Thyroid gland (tissue), 4 donors: ENCODE measurements around the gene PDLIM3.

Experiments used
- POLR2A ChIP-seq, 2 donors: fragments of 450-650 bp; IDR thresholded peaks; one replicate each; pipeline ENCODE4 v1.6.1; 2017; ENCODE audit warnings: antibody characterized with exemption in 2 of 2, mild to moderate bottlenecking in 2 of 2, moderate library complexity in 1 of 2
- TF ChIP-seq, protein P1 (sequence below), 6 experiments: fragments of 200-600 bp in 3 of 6; fragments of 450-650 bp in 3 of 6; sonication (generic) in 3 of 6; IDR thresholded peaks; one replicate each; pipeline ENCODE4 v1.5.1; 2016 to 2019; ENCODE audit warnings: antibody characterized with exemption in 6 of 6, mild to moderate bottlenecking in 2 of 6, inconsistent platforms in 1 of 6, moderate library complexity in 1 of 6

DNA sequence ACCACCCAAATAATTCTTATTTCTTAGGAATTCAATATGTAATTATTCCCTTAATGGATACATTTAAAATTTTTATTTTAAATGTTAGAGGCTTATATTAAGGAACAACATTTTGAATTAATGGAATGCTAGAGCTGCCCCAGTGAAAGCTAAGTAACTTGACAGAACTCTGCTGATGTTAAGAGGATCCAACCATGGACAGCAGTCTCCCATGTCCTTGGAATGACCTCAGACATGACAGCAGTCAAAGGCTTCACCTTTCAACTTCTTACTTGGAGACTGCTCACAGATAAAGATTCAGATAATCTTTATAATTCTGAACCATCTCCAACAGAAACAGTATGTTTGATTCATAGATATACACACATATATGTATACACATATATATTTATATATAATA, 17.2 kb downstream of the PDLIM3 start:
- TF ChIP-seq, protein P1, sequence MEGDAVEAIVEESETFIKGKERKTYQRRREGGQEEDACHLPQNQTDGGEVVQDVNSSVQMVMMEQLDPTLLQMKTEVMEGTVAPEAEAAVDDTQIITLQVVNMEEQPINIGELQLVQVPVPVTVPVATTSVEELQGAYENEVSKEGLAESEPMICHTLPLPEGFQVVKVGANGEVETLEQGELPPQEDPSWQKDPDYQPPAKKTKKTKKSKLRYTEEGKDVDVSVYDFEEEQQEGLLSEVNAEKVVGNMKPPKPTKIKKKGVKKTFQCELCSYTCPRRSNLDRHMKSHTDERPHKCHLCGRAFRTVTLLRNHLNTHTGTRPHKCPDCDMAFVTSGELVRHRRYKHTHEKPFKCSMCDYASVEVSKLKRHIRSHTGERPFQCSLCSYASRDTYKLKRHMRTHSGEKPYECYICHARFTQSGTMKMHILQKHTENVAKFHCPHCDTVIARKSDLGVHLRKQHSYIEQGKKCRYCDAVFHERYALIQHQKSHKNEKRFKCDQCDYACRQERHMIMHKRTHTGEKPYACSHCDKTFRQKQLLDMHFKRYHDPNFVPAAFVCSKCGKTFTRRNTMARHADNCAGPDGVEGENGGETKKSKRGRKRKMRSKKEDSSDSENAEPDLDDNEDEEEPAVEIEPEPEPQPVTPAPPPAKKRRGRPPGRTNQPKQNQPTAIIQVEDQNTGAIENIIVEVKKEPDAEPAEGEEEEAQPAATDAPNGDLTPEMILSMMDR (IDR thresholded peaks at IDR 0.05), result no peak
- no peak for TF ChIP-seq POLR2A (IDR thresholded peaks at IDR 0.05)
